ENCODE results near the gene SLC6A8. TPM values are rescaled to one million over a fixed set of nuclear protein-coding genes. Genes with fewer than 3 reads are reported as not detected.

SLC6A8 gene
- total RNA-seq, 2 experiments from 2014 or later = 2.5 to 2.7 TPM

- CTCF ChIA-PET = interaction anchor here (1.4 to 2.1 kb wide), 2 partner anchors 17 to 23 kb away, joined by 4 to 7 read pairs; no protein-coding TSS in a partner anchor
- intact Hi-C loops (cut with micrococcal nuclease) = no loop called here
- H3K9me3 Mint-ChIP-seq = no peaks in the 10 kb centered on the region
- POLR2A ChIA-PET = no interaction called here
- H3K27me3 Mint-ChIP-seq = peaks cover 6% of the 10 kb centered on the region
- H3K4me1 Mint-ChIP-seq (ENCODE audit: low read depth) = no peaks in the 10 kb centered on the region
- DNase-seq = no peak
- no peak overlapping the region for H3K4me3 Mint-ChIP-seq
- H3K27ac Mint-ChIP-seq = no peak overlapping the region
- TF ChIP-seq CTCF (IDR thresholded peaks at IDR 0.05) = no peak
- no peaks in the 10 kb centered on the region for H3K36me3 Mint-ChIP-seq (ENCODE audit: low read depth)
- no peak for ATAC-seq
Observed at GRCh38 chrX:153685156-153685536, 2.6 kb upstream of the SLC6A8 start.

- peaks cover 6% of the 10 kb centered on the region for H3K27me3 Mint-ChIP-seq
- H3K4me1 Mint-ChIP-seq (ENCODE audit: low read depth) = no peaks in the 10 kb centered on the region
- intact Hi-C loops (cut with micrococcal nuclease) = no loop called here
- CTCF ChIA-PET = interaction anchor here (0.7 to 1.5 kb wide), 3 partner anchors 22 to 83 kb away, joined by 3 to 5 read pairs (median 4); no protein-coding TSS in a partner anchor
- H3K9me3 Mint-ChIP-seq = no peaks in the 10 kb centered on the region
- no peak overlapping the region for H3K4me3 Mint-ChIP-seq
- DNase-seq (no peak), ATAC-seq (no peak)
- POLR2A ChIA-PET = no interaction called here
- no peak overlapping the region for H3K27ac Mint-ChIP-seq
- TF ChIP-seq CTCF (IDR thresholded peaks at IDR 0.05) = no peak
- H3K36me3 Mint-ChIP-seq (ENCODE audit: low read depth) = no peaks in the 10 kb centered on the region
Observed at GRCh38 chrX:153685751-153686696, 1.7 kb upstream of the SLC6A8 start.

GRCh38 chrX:153686711-153687110 lies 1.0 kb upstream of the SLC6A8 start:
- TF ChIP-seq CTCF (IDR thresholded peaks at IDR 0.05) = no peak
- no peak for ATAC-seq
- peaks cover 6% of the 10 kb centered on the region for H3K27me3 Mint-ChIP-seq
- H3K27ac Mint-ChIP-seq = no peak overlapping the region
- H3K4me1 Mint-ChIP-seq (ENCODE audit: low read depth) = no peaks in the 10 kb centered on the region
- POLR2A ChIA-PET = no interaction called here
- no peak for DNase-seq
- intact Hi-C loops (cut with micrococcal nuclease) = no loop called here
- H3K4me3 Mint-ChIP-seq = no peak overlapping the region
- CTCF ChIA-PET = interaction anchor here (0.7 to 1.5 kb wide), 2 partner anchors 22 to 84 kb away, joined by 3 to 5 read pairs; no protein-coding TSS in a partner anchor
- no peaks in the 10 kb centered on the region for H3K36me3 Mint-ChIP-seq (ENCODE audit: low read depth)
- H3K9me3 Mint-ChIP-seq = no peaks in the 10 kb centered on the region

- DNase-seq (no peak), ATAC-seq (peak; percentile 15)
- Mint-ChIP-seq H3K4me1 (ENCODE audit: low read depth) (no peaks in the 10 kb centered on the region), H3K27ac (no peak overlapping the region), H3K36me3 (ENCODE audit: low read depth) (no peaks in the 10 kb centered on the region), H3K27me3 (peaks cover 6% of the 10 kb centered on the region), H3K4me3 (no peak overlapping the region), H3K9me3 (no peaks in the 10 kb centered on the region)
- CTCF ChIA-PET = no interaction called here
- TF ChIP-seq CTCF (IDR thresholded peaks at IDR 0.05) = no peak
- intact Hi-C loops (cut with micrococcal nuclease) = no loop called here
- POLR2A ChIA-PET = no interaction called here
Observed at GRCh38 chrX:153688071-153688470, 345 bp downstream of the SLC6A8 start.

- intact Hi-C loops (cut with micrococcal nuclease) = no loop called here
- H3K27me3 Mint-ChIP-seq = peaks cover 6% of the 10 kb centered on the region
- no peaks in the 10 kb centered on the region for H3K4me1 Mint-ChIP-seq (ENCODE audit: low read depth)
- no peaks in the 10 kb centered on the region for H3K36me3 Mint-ChIP-seq (ENCODE audit: low read depth)
- ATAC-seq = no peak
- DNase-seq = no peak
- no peak overlapping the region for H3K4me3 Mint-ChIP-seq
- no peak for TF ChIP-seq CTCF (IDR thresholded peaks at IDR 0.05)
- H3K9me3 Mint-ChIP-seq = no peaks in the 10 kb centered on the region
- ChIA-PET CTCF (no interaction called here), POLR2A (no interaction called here)
- no peak overlapping the region for H3K27ac Mint-ChIP-seq
Observed at GRCh38 chrX:153688506-153688905, 780 bp downstream of the SLC6A8 start.

All from activated CD8-positive, alpha-beta T cell treated with anti-CD3 and anti-CD28 coated beads for 36 hours (primary cell).